Anterior cingulate cortex (tissue), 58 donors: Measurements from ENCODE around the gene DCC.

Experiments used
- DNase-seq, 58 donors: peaks; one replicate each; lab custom pipeline; 2025; lab: John Stamatoyannopoulos, UW

The DCC gene

GRCh38 chr18:52764316-52764715, 424.3 kb downstream of the DCC start:
- no peak for DNase-seq

GRCh38 chr18:52766002-52766545, 426.1 kb downstream of the DCC start:
- no peak for DNase-seq

- no peak for DNase-seq
Measured at GRCh38 chr18:52781113-52781512, 441.1 kb downstream of the DCC start.

GRCh38 chr18:52791321-52791720, 451.3 kb downstream of the DCC start:
- DNase-seq: no peak

GRCh38 chr18:52812834-52813233, 472.8 kb downstream of the DCC start:
- no peak for DNase-seq

- DNase-seq: no peak
Measured at GRCh38 chr18:52813635-52814416, 473.8 kb downstream of the DCC start.

GRCh38 chr18:52815651-52816050, 475.7 kb downstream of the DCC start:
- DNase-seq: no peak

- DNase-seq: no peak
Measured at GRCh38 chr18:52816121-52816520, 476.1 kb downstream of the DCC start.

- DNase-seq: no peak
Measured at GRCh38 chr18:52822160-52822559, 482.2 kb downstream of the DCC start.

- no peak for DNase-seq
Measured at GRCh38 chr18:52824126-52824525, 484.1 kb downstream of the DCC start.

- DNase-seq: no peak
Measured at GRCh38 chr18:52826994-52827393, 487.0 kb downstream of the DCC start.

GRCh38 chr18:52829320-52829719, 489.3 kb downstream of the DCC start:
- no peak for DNase-seq

- no peak for DNase-seq
Measured at GRCh38 chr18:52829876-52830405, 489.9 kb downstream of the DCC start.

GRCh38 chr18:52844323-52844722, 504.3 kb downstream of the DCC start:
- DNase-seq: no peak

- DNase-seq: no peak
Measured at GRCh38 chr18:52845036-52845435, 505.0 kb downstream of the DCC start.

- no peak for DNase-seq
Measured at GRCh38 chr18:52850031-52850560, 510.1 kb downstream of the DCC start.

- DNase-seq: no peak
Measured at GRCh38 chr18:52861558-52861957, 521.6 kb downstream of the DCC start.

GRCh38 chr18:52869349-52869923, 529.4 kb downstream of the DCC start:
- no peak for DNase-seq

- DNase-seq: peak in 1 of 58 donors; percentile 3
Measured at GRCh38 chr18:52869942-52870907, 530.2 kb downstream of the DCC start.

GRCh38 chr18:52874774-52875173, 534.8 kb downstream of the DCC start:
- no peak for DNase-seq
